K562 (cell line): Measurements from ENCODE around the gene JUND. TPM values are rescaled to one million over a fixed set of nuclear protein-coding genes. Genes with fewer than 3 reads are reported as not detected.

Experiments
- ATAC-seq: fragments of 200-7000 bp; cut with Tn5 transposase; 3 replicates; pipeline ENCODE4 v1.9.1; 2020; ENCODE audit warnings: moderate library complexity
- BruUV-seq: library from RNA; stranded (reverse); fragments of 400-500 nt; replicated peaks from 2 replicates; lab custom pipeline; 2021; lab: Mats Ljungman, UMichigan
- CTCF ChIA-PET: fragments of 300-600 bp; formaldehyde crosslinking; extraction: SDS; loops from one replicate; lab custom pipeline; 2021; ENCODE audit warnings: low intra/inter-chr PET ratio; lab: Yijun Ruan, JAX
- POLR2A ChIA-PET: fragments of 300-600, 350-650 bp; sonication (Branson Sonifier 250); formaldehyde crosslinking; extraction: SDS; loops from one replicate; lab custom pipeline; 2021; ENCODE audit warnings: antibody characterized with exemption, inconsistent platforms; lab: Yijun Ruan, JAX
- DNase-seq, 4 experiments: peaks; one replicate each; pipeline versions ENCODE4 v3.0.0 to v3.0.0-alpha.2; 2011 to 2018; ENCODE audit warnings: low spot score in 3 of 4, mixed read lengths in 3 of 4; ENCODE audit errors: extremely low read depth in 1 of 4
- FAIRE-seq: peaks from 2 replicates; lab custom pipeline; 2011; peaks lifted over from hg19 to GRCh38; lab: Jason Lieb, UNC
- H2AFZ ChIP-seq: 2 replicates; pipeline ENCODE4 v1.6.0; 2011; ENCODE audit warnings: low read depth, low read length, control low read depth, inconsistent platforms
- H3K27ac ChIP-seq: fragments of 200-600 bp; 3 replicates; pipeline ENCODE4 v1.8.0; 2011; ENCODE audit warnings: low read depth, mild to moderate bottlenecking, control low read depth, inconsistent platforms, low read length, moderate library complexity, mixed read lengths; ENCODE audit errors: extremely low read depth
- H3K27me3 ChIP-seq, 2 experiments: fragments of 300-600 bp in 1 of 2; 2 replicates in 1 of 2; 3 replicates in 1 of 2; pipeline versions ENCODE4 v1.6.0 to v1.8.0; 2011; ENCODE audit warnings: inconsistent platforms in 2 of 2, low read length in 2 of 2, mild to moderate bottlenecking in 1 of 2, mixed read lengths in 1 of 2, moderate library complexity in 1 of 2; ENCODE audit not compliant: control insufficient read depth in 2 of 2, insufficient read depth in 2 of 2
- H3K36me3 ChIP-seq: fragments of 300-600 bp; 3 replicates; pipeline ENCODE4 v1.8.0; 2011; ENCODE audit warnings: mild to moderate bottlenecking, low read length, inconsistent platforms; ENCODE audit not compliant: control insufficient read depth, insufficient read depth
- H3K4me1 ChIP-seq, 2 experiments: fragments of 200-600 bp in 1 of 2; replicated peaks in 1 of 2; 2 replicates in 1 of 2; 3 replicates in 1 of 2; pipeline versions ENCODE4 v1.5.1 to v1.8.0; 2011; ENCODE audit warnings: inconsistent platforms in 2 of 2, low read length in 2 of 2, mild to moderate bottlenecking in 1 of 2, mixed read lengths in 1 of 2, moderate library complexity in 1 of 2; ENCODE audit not compliant: control insufficient read depth in 2 of 2, insufficient read depth in 2 of 2
- H3K4me2 ChIP-seq: 2 replicates; pipeline ENCODE4 v1.6.1; 2011; ENCODE audit warnings: low read length, control low read depth, inconsistent platforms, mixed read lengths; ENCODE audit not compliant: insufficient read depth
- H3K4me3 ChIP-seq: fragments of 200-600 bp; sonication (generic), shearing (Covaris generic); 2 replicates; pipeline ENCODE4 v1.5.1; 2016; ENCODE audit warnings: control low read depth, inconsistent platforms
- H3K79me2 ChIP-seq: fragments of 200-600 bp; 3 replicates; pipeline ENCODE4 v1.8.0; 2011; ENCODE audit warnings: low read length, inconsistent platforms; ENCODE audit not compliant: control insufficient read depth, insufficient read depth
- H3K9ac ChIP-seq, 2 experiments: 2 replicates each; pipeline versions ENCODE4 v1.6.0 to v1.6.1; 2011; ENCODE audit warnings: low read depth in 2 of 2, low read length in 2 of 2, control low read depth in 1 of 2, inconsistent platforms in 1 of 2, mild to moderate bottlenecking in 1 of 2, mixed read lengths in 1 of 2; ENCODE audit not compliant: insufficient read depth in 1 of 2
- H3K9me1 ChIP-seq: one replicate; pipeline ENCODE4 v1.6.0; 2011; ENCODE audit warnings: inconsistent platforms, mild to moderate bottlenecking, low read length, moderate library complexity; ENCODE audit not compliant: control insufficient read depth, insufficient read depth
- H3K9me3 ChIP-seq: replicated peaks from 2 replicates; pipeline ENCODE4 v1.5.1; 2011; ENCODE audit warnings: low read depth, low read length, inconsistent platforms; ENCODE audit not compliant: control insufficient read depth, insufficient read depth
- H4K20me1 ChIP-seq: replicated peaks from 2 replicates; pipeline ENCODE4 v1.6.1; 2011; ENCODE audit warnings: low read length, inconsistent platforms, mixed read lengths; ENCODE audit not compliant: control insufficient read depth, insufficient read depth
- AFF1 ChIP-seq, 2 experiments: fragments of 450-650 bp; IDR thresholded peaks; 2 replicates each; pipeline ENCODE4 v1.6.1; 2018; ENCODE audit warnings: mild to moderate bottlenecking in 2 of 2, low read depth in 1 of 2; ENCODE audit not compliant: partially characterized antibody in 2 of 2
- ARID1B ChIP-seq: fragments of 450-650 bp; IDR thresholded peaks from 2 replicates; pipeline ENCODE4 v1.6.1; 2016; ENCODE audit warnings: antibody characterized with exemption, mild to moderate bottlenecking, inconsistent platforms
- GTF2B ChIP-seq: IDR thresholded peaks from 2 replicates; pipeline ENCODE4 v1.6.1; 2011; ENCODE audit not compliant: insufficient read length; ENCODE audit errors: extremely low read depth
- HES1 ChIP-seq: fragments of 450-650 bp; IDR thresholded peaks from 2 replicates; pipeline ENCODE4 v1.6.1; 2016; ENCODE audit warnings: low read depth, mild to moderate bottlenecking, moderate library complexity
- HNRNPL ChIP-seq: fragments of 200-400 bp; formaldehyde crosslinking; IDR thresholded peaks from 2 replicates; pipeline ENCODE4 v1.6.1; 2017; ENCODE audit warnings: low read depth, mild to moderate bottlenecking, low read length
- KHSRP ChIP-seq: fragments of 450-650 bp; IDR thresholded peaks from 2 replicates; pipeline ENCODE4 v1.6.1; 2017
- NCOA6 ChIP-seq: fragments of 450-650 bp; IDR thresholded peaks from 2 replicates; pipeline ENCODE4 v1.6.1; 2017; ENCODE audit warnings: mild to moderate bottlenecking
- NFRKB ChIP-seq: fragments of 450-650 bp; IDR thresholded peaks from 2 replicates; pipeline ENCODE4 v1.6.1; 2016; ENCODE audit warnings: low read depth
- POLR2B ChIP-seq: fragments of 450-650 bp; IDR thresholded peaks from 2 replicates; pipeline ENCODE4 v1.6.1; 2018; ENCODE audit warnings: low read depth; ENCODE audit not compliant: partially characterized antibody
- PREB ChIP-seq: sonication (generic); formaldehyde crosslinking; IDR thresholded peaks from 2 replicates; pipeline ENCODE4 v1.8.1; 2023; ENCODE audit warnings: mild to moderate bottlenecking, missing genetic modification reagents
- RFX7 ChIP-seq: fragments of 250-450 bp; sonication (Bioruptor Pico); IDR thresholded peaks from 2 replicates; pipeline ENCODE4 v1.5.1; 2021; ENCODE audit warnings: mild to moderate bottlenecking
- SAFB2 ChIP-seq: fragments of 200-400 bp; formaldehyde crosslinking; IDR thresholded peaks from 2 replicates; pipeline ENCODE4 v1.6.1; 2018; ENCODE audit warnings: borderline replicate concordance, low read length, low read depth, moderate library complexity; ENCODE audit not compliant: severe bottlenecking
- SMARCE1 ChIP-seq: fragments of 450-650 bp; IDR thresholded peaks from 2 replicates; pipeline ENCODE4 v1.7.1; 2016; ENCODE audit warnings: mild to moderate bottlenecking
- SRSF1 ChIP-seq: fragments of 200-400 bp; formaldehyde crosslinking; IDR thresholded peaks from 2 replicates; pipeline ENCODE4 v1.6.1; 2017; ENCODE audit warnings: mild to moderate bottlenecking, low read depth, low read length, moderate library complexity
- TGIF2 ChIP-seq: sonication (generic); formaldehyde crosslinking; IDR thresholded peaks from 2 replicates; pipeline ENCODE4 v1.8.1; 2022; ENCODE audit warnings: mild to moderate bottlenecking, missing genetic modification reagents, moderate library complexity
- U2AF1 ChIP-seq: fragments of 200-400 bp; formaldehyde crosslinking; optimal IDR thresholded peaks from 2 replicates; pipeline ENCODE3; 2017; ENCODE audit warnings: mild to moderate bottlenecking, low read depth, low read length, moderate library complexity
- ZFP36 ChIP-seq: fragments of 150-350 bp; IDR thresholded peaks from 2 replicates; pipeline ENCODE4 v1.6.1; 2018; ENCODE audit warnings: low read length, low read depth; ENCODE audit not compliant: partially characterized antibody
- ZKSCAN8 ChIP-seq: fragments of 200-800 bp; sonication (Bioruptor generic); IDR thresholded peaks from 2 replicates; pipeline ENCODE4 v1.6.1; 2016; ENCODE audit warnings: missing genetic modification characterization, missing compliant biosample characterization
- WGBS: fragments of 100-300 bp; shearing (Covaris generic); methylation state at CpG from one replicate; pipeline ENCODE4 v1.1.6; 2016; ENCODE audit warnings: low coverage, mixed read lengths; ENCODE audit not compliant: insufficient coverage; ENCODE audit errors: missing lambda C conversion rate; 5-methylcytosine and 5-hydroxymethylcytosine counted together
- in situ Hi-C: fragments of 300-500 bp; cut with MboI; formaldehyde crosslinking; loops from 4 replicates; pipeline ENCODE4 v1.15.0; 2018; ENCODE audit warnings: inconsistent platforms, mixed read lengths
- intact Hi-C: fragments of 100-400 bp; cut with micrococcal nuclease; formaldehyde crosslinking; loops from 2 replicates; pipeline ENCODE4 v1.14.2; 2022
- polyA plus RNA-seq, 8 experiments: library from polyadenylated mRNA; depleted of rRNA in 4 of 8; stranded (reverse) in 5 of 8; unstranded in 3 of 8; fragments of >200 nt; fragmentation: Nextera tagmentation in 2 of 8; fragmentation: Illumina TruSeq in 1 of 8; extraction: Ambion mirVana in 2 of 8; extraction: Trizol in 1 of 8; gene quantifications; 2 replicates each; pipeline versions ENCODE4 v1.2.1 to v1.2.3, GENCODE V29; 2011 to 2014; ENCODE audit warnings: inconsistent platforms in 1 of 8, missing spikeins in 1 of 8
- total RNA-seq, 7 experiments: library from RNA; depleted of rRNA in 6 of 7; stranded (reverse); fragments of >200 nt in 6 of 7; fragmentation: Illumina TruSeq in 2 of 7; extraction: Trizol in 2 of 7; gene quantifications; 2 replicates each; pipeline versions ENCODE4 v1.2.1 to v1.2.3, GENCODE V29; 2011 to 2021; ENCODE audit warnings: low replicate concordance in 1 of 7

The JUND gene
- total and polyA plus RNA-seq, 9 of the 15 experiments (the other 6 are each of a cell fraction or from before 2014, with no cell fraction given): 6.4 to 286 (median 42.3) TPM

- no peaks in the 10 kb centered on the region for H4K20me1 ChIP-seq
- no peak for ATAC-seq
- WGBS: 1% methylated on average over 16 of the region's 20 CpGs
- ChIA-PET CTCF (interaction anchor here (0.6 kb wide), 1 partner anchor 72 kb away, joined by 3 read pairs; no protein-coding TSS in a partner anchor), POLR2A (interaction anchor here (0.6 to 3.0 kb wide), 16 partner anchors 10 to 294 kb away, joined by 3 to 113 read pairs (median 4); partner anchors contain the start of genes GDF15 and JUND)
- peak overlapping the region; percentile 98 to 99 for H3K9ac ChIP-seq
- H3K4me1 ChIP-seq: peaks cover 33 to 60% of the 10 kb centered on the region in 2 experiments
- H3K27ac ChIP-seq: peak overlapping the region; percentile 98
- no peaks in the 10 kb centered on the region for H3K9me1 ChIP-seq
- in situ Hi-C loops (no loop called here), intact Hi-C loops (no loop called here)
- H2AFZ ChIP-seq: peak overlapping the region; percentile 66
- BruUV-seq: TSS peak; percentile 76
- no peak for DNase-seq
- FAIRE-seq: no peak
- no peaks in the 10 kb centered on the region for H3K36me3 ChIP-seq
- peak overlapping the region; percentile 100 for H3K4me2 ChIP-seq
- peak overlapping the region; percentile 64 for H3K4me3 ChIP-seq
- no peaks in the 10 kb centered on the region for H3K27me3 ChIP-seq
- no peaks in the 10 kb centered on the region for H3K9me3 ChIP-seq
- H3K79me2 ChIP-seq: peaks cover 19% of the 10 kb centered on the region; the same call in 2 of the 3 replicates
- TF ChIP-seq SRSF1 (no peak), AFF1 (IDR thresholded peaks at IDR 0.05; ENCODE audit: low read depth in 1 of 2, partially characterized antibody in 2 of 2) (no peak), HNRNPL (no peak), ZFP36 (no peak), ARID1B (no peak), POLR2B (peak; percentile 5), TGIF2 (no peak), U2AF1 (no peak), SAFB2 (no peak), RFX7 (CRISPR knock-in tag) (no peak), ZKSCAN8 (CRISPR knock-in tag) (no peak), PREB (no peak), SMARCE1 (no peak), KHSRP (no peak), GTF2B (no peak), NFRKB (peak; percentile 42), HES1 (no peak), NCOA6 (no peak)
Measured at GRCh38 chr19:18292462-18292809, 11.0 kb upstream of the JUND start.
